GM10266 (cell line): Measurements from ENCODE around the gene NXN.
A peak's percentile ranks its signal among the peaks of the same experiment; 100 is the strongest.
"Not testable (repeated sequence)": the region's sequence is repeated elsewhere in the genome, so short reads cannot be mapped to it uniquely, and the experiment has no call there.

Experiments used
- DNase-seq: peaks from one replicate; pipeline ENCODE4 v3.0.0; 2012; ENCODE audit errors: extremely low spot score
- TF ChIP-seq, protein P1 (sequence below): IDR thresholded peaks from 2 replicates; pipeline ENCODE4 v1.5.1; 2012; ENCODE audit warnings: mild to moderate bottlenecking, low read depth; ENCODE audit not compliant: control insufficient read depth, insufficient read depth; ENCODE audit errors: missing control alignments

The NXN gene

GRCh38 chr17:882827-883585 lies 96.6 kb downstream of the NXN start:
- no peak for DNase-seq
- TF ChIP-seq, protein P1, sequence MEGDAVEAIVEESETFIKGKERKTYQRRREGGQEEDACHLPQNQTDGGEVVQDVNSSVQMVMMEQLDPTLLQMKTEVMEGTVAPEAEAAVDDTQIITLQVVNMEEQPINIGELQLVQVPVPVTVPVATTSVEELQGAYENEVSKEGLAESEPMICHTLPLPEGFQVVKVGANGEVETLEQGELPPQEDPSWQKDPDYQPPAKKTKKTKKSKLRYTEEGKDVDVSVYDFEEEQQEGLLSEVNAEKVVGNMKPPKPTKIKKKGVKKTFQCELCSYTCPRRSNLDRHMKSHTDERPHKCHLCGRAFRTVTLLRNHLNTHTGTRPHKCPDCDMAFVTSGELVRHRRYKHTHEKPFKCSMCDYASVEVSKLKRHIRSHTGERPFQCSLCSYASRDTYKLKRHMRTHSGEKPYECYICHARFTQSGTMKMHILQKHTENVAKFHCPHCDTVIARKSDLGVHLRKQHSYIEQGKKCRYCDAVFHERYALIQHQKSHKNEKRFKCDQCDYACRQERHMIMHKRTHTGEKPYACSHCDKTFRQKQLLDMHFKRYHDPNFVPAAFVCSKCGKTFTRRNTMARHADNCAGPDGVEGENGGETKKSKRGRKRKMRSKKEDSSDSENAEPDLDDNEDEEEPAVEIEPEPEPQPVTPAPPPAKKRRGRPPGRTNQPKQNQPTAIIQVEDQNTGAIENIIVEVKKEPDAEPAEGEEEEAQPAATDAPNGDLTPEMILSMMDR: no peak

DNA sequence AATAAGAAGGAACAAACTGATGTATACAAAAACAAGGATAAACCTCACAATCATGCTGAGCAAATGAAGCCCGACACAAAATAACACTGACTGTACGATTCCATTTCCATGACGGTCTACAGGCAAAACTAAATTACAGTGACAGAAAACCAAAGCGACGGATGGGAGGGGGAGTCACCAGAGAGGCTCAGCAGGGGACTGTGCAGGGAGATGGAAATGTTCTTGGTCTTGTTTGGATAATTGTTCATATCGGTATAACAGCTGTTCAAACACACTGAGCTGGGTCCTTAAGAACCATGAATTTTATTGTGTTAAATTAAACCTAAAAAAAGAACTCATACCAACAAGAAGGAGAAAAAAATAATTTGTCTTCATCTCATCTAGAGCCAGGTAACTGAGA lies 97.8 kb downstream of the NXN start:
- DNase-seq: no peak
- TF ChIP-seq, protein P1: no peak

GRCh38 chr17:880443-881269 lies 98.9 kb downstream of the NXN start:
- no peak for DNase-seq
- TF ChIP-seq, protein P1: no peak

DNA sequence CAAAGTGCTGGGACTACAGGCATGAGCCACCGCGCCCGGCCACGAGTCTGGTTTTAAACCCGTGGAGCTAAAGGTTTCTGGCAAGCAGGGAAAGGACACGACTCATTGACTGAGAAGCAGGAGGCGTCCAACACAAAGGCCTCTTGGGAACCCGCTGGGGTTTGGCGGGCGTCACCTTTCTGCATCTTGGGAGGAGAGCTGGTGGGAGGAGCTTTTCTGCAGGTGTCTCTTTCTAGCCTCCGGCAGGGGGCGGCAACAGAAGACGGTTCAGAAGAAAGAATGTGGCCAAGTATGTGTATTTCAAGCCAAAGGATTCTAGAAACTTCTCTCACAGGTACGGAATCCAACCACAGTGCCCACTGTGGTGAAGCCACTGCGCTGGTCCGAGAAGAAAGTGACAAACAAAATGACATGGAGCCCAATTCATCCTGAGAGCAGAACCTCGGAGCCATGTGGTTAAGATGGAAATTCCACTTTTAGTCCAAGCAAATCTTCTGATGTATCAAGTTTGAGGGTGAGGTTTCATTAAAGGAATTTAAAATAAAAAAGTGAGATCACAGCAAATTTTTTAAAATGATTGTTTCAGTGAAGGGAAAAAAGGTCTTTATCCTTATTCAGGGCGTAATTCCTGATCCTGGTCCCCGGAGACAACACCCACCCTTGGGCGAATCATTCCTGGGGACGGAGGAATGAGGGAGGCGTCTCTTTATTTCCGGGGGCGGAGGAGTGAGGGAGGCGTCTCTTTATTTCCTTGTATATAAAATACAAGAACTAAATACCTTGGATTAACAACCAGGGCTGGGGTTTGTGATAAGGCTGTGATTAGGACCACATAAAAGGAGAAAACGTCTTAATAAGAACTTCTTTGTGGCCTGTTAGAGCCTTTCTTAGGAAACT lies 99.8 kb downstream of the NXN start:
- TF ChIP-seq, protein P1: peak; percentile 32
- peak; percentile 58 for DNase-seq

DNA sequence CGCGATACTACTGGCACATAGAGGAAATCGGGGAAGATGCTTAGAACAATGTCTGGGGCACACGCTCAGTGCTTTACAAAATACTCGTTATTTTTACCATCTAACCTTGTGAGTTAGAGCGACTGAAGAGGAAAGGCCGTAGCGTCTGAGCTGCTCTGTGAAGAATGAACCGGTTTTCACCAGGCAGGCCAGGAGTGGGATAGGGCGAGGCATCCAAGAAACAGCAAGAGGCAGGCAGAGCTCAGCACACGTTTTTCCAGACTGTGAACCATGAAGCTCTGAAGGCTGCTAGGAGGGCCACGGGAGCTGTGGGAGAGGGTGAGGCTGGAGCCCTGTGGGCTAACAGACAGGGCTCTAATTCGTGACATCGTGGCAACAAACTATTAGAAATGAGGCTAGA lies 101.9 kb downstream of the NXN start:
- DNase-seq: no peak
- TF ChIP-seq, protein P1: no peak

- TF ChIP-seq, protein P1: no peak
- no peak for DNase-seq
Observed at GRCh38 chr17:876272-876671, 103.3 kb downstream of the NXN start.

DNA sequence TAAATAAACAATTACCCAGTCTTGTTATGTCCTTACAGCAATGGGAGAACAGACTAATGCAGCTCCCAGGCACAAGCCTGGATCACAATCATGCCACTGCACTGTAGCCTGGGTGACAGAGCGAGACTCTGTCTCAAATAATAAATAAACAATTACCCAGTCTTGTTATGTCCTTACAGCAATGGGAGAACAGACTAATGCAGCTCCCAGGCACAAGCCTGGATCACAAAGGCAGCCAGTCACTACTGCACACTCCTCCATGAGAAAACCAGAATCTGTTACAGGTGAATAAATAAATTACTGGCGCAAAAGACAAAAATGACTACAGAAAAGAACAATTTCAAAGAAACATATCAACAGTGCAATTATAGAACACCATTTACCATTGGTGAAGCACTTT lies 105.0 kb downstream of the NXN start:
- DNase-seq: not testable (repeated sequence)
